NCI-H2029 (cell line): ENCODE measurements around the gene ETV5.
A peak's percentile ranks its signal among the peaks of the same experiment; 100 is the strongest.

Experiments
- DNase-seq: peaks from one replicate; lab custom pipeline; 2025; lab: John Stamatoyannopoulos, UW

Gene ETV5

DNA sequence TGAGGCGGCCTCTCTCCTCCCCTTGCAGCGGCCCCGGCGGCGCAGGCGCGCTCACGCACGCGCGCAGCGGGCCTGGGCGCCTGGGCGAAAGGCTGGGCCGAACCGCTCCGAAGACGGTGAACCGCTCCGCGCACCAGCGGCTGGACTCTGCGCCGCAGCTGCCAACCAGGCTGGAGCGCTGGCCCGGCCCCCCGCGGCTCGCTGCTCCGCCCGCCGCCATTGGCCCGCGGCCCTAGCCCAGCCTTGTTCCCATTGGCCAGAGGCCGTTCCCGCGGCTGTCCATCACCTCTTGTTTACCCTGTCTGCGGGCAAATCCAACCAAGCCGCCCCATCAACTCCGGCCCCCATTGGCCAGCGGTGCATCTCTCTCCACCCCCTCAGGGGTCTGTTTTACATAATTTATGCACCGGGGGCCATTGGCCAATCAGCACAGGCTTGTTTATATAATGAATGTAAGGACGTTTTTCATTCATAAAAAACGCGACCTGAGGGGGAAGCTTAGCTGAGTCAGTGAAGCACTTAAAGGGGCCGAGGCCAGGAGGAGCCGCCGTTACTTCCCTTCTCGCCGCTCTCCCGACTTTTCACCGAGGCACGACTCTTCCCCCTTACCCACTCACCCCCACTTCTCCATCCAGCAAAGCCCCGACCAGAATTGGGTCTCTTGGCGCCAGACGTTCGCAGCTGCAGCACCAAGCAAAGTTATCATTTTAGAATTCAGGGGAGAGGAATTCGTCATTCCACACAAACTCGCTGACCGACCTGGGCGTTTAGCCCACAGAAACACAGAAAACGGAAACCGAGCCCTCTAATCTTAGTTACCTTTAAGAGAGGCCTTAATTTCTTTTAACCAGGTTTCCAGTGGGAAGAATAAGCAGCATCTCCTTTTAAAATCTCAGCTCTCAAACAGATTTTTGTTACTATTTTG is at the start of gene ETV5:
TSS of gene ETV5 (minus strand) at position 149 of the 925 bp plus-strand sequence. CDS start 3,221 bp downstream, outside the sequence.
- peak; percentile 99 for DNase-seq

DNA sequence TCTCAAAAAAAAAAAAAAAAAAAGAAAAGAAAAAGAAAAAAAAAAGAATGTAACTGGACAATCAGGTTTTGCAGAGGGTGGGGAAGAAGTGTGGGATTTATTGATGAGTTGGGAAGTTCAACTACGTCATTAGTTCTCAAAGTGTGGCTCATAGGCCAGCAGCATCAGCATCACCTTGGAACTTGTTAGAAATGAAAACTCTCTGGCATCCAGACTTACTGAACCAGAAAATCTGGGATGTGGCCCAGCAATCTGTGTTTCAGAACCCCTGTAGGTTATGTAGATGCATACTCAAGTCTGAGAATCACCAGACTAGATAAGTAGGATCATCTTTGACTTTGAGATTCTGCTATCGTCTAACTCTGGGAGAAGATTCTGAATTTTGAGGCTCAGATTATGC is 45.8 kb upstream of the ETV5 start:
- no peak for DNase-seq

DNA sequence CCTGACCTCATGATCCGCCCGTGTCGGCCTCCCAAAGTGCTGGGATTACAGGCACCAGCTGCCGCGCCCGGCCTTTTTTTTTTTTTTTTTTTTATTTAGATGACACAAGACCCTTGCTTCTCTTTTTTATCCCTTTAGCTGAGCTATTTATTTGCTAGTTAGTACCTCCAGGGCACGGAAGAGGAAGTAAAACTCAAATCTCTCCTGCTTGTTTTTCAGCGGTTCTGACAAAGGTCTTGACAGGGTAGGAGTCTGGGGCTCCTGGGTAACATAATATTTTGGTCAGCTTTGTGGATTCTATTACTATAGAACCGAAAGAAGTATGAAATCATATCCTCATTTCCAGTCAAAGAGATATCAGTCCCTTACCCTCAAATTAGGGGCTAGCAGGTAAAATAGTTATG is 44.0 kb upstream of the ETV5 start:
- no peak for DNase-seq

DNA sequence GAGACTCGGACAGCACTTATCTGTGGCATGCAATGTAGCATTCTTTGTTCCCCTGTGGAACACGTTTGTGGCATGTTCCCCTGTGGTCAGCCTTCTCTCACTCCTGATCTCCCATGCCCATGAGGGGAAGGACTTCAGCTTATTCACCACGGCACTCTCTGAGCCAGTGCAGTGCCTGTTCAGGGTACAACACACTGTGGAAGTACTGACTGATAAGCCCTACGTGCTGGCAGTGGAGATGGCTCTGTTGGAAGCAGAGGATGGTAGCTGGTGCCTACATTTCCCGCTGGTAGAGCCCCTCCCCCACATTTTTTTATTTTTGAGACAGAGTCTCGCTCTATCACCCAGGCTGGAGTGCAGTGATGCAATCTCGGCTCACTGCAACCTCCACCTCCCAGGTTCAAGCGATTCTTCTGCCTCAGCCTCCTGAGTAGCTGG is 43.5 kb upstream of the ETV5 start:
- DNase-seq: no peak

DNA sequence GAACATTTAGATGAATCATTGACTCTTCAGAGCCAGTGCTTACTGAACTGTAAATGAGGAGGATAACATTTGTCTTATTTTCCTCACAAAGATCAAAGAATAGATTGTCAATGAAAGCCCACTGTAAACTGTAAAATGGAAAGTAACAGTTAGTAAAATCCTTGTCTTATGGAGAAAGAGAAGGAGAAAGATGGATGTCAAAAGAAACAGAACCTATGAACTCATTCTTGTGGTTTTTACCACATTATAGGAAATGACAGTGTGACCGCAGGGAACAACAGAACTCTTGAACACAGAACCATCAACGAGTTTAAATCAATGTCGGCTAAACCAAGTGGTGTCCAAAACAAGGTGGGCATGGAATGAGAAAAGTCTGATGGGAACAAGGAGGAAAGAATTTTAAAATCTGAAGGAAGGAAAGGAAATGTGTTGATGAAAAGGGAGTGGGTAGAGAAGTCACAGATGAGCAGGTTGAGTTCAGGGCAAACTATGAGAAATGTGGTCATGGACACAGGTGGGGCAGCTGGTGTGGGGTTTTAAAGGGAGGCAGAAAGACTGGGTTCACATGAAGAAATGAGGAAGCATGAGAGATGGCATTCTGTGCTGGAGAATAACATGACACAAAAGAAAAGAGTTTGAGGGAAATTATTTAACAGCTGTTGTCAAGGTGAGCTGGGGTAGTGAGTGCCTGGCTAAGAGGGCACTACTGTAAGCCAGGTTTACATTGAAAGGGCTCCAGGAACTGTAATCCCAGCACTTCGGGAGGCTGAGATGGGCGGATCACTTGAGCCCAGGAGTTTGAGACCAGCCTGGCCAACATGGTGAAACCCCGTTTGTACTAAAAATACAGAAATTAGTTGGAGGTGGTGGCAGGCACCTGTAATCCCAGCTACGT is 42.4 kb upstream of the ETV5 start:
- DNase-seq: no peak

DNA sequence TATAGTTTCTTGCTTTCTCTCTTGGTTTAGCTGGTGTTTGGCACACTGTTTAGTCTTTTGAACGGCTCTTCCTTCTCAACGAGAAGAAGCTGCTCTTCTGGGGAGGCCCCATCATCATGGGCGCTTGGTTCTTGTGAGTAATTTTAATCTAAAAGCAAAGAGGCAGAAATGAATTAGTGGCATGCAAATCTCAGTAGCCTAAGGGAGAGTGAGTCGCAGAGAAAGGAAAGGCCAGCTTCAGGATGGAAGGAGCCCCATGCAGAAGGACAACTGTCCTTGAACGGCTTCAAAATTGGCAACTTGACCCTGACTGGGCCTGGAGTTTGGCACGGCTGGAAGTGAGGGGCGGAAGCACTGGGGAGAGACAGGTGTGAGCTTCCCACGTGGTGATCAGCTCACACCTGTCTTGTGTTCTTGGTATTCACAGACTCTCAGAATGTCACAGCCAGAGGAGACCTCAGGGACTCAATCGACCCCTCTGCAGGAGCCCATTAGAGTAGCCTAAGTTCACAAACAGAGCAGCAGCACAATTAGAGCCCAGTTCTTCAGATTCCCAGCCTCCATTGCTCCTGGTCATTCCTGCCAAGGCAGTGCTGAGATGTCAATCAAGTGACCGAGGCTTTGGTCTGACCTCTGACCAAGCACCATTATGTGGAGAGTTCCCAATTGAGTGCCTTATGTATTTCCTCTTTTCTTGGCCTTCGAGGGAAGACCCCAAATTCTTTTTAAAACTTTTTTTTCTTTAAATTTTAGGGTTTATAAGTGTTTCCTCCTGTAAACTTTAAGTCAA is 41.3 kb upstream of the ETV5 start:
- no peak for DNase-seq

DNA sequence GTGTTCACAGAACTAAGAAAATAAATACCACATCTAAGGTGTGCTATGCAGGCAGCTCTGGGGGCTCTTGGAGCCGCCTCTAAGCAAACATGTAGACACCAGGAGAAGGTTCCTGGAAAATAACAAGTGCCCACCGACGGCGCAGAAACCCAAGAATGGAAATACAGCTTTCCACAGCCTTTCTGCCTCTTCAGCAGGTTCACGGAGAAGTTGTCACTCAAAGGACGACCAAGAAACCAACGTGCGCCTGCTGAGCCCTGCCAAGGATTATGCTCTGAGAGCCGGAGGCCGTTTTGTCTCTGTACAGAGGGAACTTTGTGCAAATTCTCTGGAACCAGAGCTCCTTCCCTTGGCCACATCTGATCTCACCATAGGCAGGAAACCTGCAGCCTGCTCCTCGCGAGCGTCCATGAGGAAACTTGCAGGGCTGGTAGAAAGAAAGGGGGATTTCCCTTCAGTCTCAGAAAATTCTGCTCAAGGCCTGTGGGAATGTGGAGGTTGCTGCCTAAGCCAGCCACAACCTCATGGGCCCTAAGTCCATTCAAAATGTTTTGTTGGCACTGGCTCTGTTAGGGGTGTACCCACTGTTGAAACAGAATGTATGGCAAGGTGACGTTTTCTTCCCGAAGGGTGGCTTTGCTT is 40.6 kb upstream of the ETV5 start:
- no peak for DNase-seq

DNA sequence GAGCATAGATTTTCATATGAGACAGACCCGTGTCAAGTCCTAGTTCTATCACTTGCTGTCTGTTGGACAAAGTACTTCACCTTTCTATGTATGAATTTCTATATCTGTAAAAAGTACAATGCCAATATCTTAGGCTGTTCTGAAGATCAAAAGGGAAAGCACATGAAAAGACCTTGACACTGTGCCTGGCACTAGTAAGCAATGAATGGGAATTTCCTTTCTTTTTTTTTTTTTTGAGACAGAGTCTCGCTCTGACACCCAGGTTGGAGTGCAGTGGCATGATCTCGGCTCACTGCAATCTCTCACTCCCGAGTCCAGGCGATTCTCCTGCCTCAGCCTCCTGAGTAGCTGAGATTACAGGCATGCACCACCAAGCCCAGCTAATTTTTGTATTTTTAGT is 35.4 kb upstream of the ETV5 start:
- no peak for DNase-seq

DNA sequence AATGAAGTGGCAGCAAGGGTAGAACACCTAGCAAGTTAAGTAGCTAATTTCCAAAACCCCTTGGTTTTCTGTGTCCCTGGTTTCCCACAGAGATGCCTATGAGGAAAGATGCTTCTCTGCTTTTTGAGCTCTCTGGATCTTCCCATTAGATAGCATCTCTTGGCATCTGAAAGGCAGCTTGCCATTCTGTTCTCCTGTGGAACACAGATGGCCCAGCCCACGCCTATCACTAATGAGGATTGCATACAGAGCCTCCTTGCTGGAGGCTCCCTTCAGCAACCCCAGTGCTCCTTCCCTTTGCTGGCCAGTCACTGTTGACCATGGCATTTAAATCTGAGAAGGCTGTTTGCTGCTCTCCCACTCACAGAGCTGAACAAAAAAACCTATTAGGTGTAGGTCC is 34.4 kb upstream of the ETV5 start:
- DNase-seq: no peak

DNA sequence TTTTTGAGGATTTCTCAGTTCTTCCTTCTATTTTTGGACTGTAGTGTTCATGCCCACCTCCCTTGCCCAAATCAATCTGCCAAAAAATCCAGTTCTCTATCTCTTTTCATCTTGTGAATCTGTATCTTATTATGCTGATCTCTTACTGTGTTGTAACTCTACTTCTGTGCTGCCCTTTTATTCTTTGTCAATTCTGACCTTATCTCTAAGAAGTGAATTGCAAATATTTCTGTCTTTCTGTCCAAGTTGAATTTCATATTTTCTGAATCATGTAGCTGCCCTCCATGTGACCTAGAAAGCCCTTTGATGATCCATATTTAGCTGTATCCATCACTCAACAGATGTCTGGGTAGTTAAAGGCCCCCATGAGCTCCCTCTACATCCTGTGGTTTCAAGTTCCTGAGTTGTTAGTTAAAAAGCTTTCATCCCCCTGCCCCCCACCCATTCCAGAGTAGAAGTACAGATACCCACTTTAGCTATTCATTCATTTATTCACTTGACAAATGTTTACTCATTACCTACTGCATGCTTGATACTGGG is 33.6 kb upstream of the ETV5 start:
- no peak for DNase-seq

DNA sequence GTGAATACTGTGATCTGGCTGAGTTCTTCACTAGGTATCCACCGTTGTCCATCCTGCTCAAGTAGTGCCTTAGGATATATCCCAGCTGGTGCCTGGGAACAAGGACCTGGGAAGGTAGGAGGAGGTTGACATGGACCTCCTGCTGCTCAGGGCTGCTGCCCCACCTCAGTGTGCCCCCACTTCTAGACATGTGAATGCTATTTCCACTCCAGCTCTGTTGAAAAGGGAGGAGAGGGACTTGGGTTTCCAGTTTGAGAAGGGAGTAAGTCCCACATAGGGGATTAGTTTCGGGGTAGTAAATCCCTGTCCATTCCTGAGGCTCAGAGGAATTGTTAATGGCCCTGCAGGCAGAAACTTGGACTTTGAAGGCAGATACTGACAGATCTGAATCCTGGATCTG is 32.9 kb upstream of the ETV5 start:
- no peak for DNase-seq

DNA sequence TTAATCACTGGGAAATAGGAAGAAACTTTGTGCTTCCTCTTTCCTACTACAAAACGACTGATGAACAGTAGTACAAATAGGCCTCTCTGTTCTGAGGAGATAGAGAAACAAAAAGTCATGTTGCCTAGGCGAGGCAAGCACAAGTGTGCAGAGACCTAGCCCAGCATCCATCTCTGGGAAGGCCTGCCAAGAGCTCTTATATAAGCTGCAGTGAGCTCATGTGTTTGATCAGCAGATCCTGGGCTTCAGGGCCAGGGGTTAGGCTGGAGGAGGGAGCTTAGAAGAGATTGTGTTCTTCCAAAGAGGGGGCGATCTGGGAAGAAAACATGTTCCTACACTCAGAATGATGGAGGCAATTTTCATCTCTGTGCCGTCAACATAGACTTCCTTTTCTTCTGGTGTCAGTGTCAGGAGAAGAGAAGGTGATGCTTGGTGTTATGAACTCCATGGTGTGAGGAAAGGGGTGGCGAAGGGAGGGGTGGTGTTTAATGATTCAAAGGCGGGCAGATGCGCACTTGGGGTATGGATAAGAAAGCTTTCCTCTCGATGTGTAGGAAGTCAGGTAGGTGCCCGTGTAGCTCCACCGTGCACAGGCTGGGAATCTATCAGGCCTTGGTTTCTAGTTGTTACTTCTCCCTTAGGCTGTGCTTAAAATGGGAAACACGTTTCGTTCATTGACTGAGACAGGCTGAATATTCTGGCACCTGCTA is 29.5 kb upstream of the ETV5 start:
- peak; percentile 43 for DNase-seq

DNA sequence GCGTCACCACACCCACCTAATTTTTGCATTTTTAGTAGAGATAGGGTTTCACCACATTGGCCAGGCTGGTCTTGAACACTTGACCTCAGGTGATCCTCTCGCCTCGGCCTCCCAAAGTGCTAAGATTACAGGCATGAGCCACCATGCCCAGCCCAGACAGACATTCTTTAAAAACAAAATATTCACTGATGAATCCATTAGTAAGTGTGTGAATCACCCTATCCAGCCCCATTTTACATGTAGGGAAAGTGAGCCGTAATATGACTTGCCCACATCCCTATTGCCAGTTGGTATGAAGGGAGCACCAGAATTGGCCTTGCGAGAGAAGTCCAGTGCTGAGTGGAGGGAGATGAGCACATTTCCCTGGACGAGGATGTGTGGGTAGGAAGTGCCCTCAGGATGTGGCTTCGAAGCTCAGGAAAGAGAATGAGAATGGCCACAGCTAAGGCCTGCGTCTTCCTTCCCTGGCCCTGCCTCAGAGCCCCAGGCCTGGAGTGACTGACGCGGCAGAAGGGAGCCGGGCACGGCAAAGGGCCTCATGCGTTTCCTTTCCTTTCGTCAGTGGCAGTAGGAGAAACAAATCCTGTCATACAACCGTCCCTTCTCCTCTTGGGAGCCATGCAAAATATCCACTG is 28.3 kb upstream of the ETV5 start:
- no peak for DNase-seq

DNA sequence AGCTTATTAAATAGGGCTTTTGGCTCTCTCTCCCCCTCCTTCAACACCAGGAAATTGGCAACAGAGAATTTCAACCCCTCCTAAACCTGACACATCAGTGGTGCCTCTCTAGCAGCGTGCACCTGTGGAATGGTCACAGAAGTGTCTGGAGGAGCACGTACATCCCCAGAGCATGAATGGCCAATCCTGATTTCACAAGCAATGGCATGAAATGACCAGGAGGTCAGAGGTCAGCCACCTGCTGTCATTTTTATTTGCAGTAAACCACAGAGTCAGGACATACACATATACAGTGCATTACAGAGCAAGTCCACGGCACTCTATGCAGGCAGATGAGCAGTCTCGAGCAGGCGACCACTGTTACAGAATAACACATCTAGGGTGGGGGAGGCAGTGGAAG is 25.1 kb upstream of the ETV5 start:
- DNase-seq: peak; percentile 49

DNA sequence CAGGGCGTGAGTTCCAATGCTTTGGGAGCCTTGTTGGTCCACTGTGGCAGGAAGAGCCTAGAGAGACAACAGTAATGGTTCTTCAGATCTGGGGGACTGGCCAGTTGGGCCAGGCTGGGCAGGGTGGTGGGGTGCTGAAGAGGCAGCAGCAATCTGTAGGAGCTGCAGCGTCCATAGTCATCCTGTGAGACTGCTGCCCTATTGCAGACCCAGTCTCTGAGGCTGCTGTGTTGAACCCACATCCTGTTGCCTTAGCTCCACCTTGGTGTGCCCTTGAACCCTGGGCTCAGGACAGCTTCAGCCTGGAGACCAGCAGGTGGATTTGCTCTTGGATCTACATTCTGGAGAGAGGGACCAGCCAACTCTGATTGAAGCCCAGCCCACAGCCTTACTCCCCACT is 23.6 kb upstream of the ETV5 start:
- DNase-seq: no peak

DNA sequence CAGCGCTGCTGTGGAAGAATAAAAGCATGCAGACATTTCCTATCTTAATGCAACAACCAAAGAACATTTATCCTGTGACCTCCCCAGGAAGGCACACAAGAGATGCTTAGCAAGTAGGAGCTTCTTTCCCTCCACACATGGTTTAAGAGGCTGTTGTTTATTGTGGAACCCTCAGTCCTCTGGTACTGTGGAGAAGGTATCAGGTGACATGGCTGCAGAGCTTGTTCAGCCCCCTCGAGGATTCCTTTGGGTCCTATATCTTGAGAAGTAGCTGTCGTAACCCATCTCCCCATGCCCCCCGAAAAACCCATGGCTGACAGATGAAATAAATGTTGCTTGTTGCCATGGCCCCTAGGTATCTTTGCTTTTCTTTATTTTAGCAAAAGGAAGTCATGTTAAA is 20.3 kb upstream of the ETV5 start:
- DNase-seq: no peak

DNA sequence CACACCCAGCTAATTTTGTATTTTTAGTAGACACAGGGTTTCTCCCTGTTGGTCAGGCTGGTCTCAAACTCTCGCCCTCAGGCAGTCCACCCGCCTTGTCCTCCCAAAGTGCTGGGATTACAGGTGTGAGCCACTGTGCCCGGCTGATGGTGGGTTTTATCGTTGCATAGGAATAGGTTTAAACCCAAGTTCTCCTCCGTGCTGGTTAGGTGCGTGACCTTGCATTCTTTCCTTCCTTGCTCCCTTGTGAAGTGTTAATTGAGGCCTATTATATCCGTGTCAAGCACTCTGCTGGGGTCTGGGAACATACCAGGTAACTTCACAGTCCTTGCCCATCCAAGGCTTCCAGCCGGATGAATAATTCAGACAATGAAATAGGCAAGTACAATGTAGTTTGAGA is 19.3 kb upstream of the ETV5 start:
- DNase-seq: no peak

DNA sequence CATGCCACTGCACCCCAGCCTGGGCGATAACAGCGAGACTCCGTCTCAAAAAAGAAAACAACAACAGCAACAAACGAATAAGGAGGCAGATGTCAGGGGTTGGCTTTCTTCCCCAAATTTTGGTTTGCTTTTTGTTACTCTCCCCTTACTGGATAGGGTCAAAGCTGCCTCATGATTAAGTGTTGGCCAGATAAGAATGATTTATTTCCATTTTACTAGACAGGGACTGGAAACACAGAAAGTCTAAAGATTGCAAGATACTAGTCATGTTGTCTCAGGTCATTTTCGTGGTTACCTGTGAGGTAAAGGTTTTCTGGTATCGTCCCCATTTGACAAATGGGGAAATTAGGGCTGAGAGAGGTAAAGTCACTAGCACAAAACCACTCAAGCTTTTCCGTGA is 18.6 kb upstream of the ETV5 start:
- DNase-seq: no peak

DNA sequence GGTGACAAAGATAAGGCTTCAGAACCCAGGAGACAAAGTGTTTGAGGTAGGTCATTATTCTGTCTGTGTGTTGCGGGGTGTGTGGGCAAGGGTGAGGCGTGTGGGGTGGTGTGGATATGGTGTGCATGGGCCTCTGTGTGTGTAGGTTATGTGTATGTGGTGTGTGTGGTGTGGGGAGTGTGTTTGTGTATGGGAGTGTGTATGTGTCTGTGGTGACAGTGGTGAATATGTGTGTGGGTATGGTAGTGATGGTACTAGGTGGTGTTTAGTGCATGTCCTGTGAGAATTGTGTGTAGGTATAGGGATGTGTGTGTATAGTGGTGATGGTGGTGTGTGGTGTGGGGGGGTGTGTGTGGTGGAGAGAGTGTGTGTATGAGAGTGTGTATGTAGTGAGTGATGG is 16.2 kb upstream of the ETV5 start:
- no peak for DNase-seq

DNA sequence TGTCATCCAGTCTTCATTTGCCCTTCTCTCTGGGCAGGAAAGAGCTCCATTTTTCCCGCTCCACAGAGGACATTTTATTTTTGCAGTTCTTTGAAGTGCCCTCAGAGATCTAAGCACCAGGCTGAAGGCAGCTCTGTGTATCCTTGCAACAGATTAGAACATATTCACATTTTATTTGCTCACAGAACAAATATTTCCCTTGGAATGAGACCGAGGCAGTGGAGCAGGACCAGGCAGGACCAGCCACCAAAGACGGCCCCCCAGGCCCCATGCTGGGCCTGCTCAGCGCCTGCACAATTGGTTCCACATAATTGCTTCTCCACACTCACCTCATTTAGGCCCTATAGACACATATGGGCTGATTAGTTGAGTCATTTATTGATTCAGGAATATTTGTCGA is 15.7 kb upstream of the ETV5 start:
- peak; percentile 59 for DNase-seq
